Stimulated activated CD8-positive, alpha-beta memory T cell treated with anti-CD3 and anti-CD28 coated beads, Interleukin-4, amount 100 ng/mL, for 24 hours (primary cell): Measurements from ENCODE around the gene WDR1.

Experiments used
- DNase-seq: peaks from one replicate; pipeline ENCODE4 v3.0.0-alpha.2; 2020; ENCODE audit warnings: low read depth

The WDR1 gene, protein sequence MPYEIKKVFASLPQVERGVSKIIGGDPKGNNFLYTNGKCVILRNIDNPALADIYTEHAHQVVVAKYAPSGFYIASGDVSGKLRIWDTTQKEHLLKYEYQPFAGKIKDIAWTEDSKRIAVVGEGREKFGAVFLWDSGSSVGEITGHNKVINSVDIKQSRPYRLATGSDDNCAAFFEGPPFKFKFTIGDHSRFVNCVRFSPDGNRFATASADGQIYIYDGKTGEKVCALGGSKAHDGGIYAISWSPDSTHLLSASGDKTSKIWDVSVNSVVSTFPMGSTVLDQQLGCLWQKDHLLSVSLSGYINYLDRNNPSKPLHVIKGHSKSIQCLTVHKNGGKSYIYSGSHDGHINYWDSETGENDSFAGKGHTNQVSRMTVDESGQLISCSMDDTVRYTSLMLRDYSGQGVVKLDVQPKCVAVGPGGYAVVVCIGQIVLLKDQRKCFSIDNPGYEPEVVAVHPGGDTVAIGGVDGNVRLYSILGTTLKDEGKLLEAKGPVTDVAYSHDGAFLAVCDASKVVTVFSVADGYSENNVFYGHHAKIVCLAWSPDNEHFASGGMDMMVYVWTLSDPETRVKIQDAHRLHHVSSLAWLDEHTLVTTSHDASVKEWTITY

DNA sequence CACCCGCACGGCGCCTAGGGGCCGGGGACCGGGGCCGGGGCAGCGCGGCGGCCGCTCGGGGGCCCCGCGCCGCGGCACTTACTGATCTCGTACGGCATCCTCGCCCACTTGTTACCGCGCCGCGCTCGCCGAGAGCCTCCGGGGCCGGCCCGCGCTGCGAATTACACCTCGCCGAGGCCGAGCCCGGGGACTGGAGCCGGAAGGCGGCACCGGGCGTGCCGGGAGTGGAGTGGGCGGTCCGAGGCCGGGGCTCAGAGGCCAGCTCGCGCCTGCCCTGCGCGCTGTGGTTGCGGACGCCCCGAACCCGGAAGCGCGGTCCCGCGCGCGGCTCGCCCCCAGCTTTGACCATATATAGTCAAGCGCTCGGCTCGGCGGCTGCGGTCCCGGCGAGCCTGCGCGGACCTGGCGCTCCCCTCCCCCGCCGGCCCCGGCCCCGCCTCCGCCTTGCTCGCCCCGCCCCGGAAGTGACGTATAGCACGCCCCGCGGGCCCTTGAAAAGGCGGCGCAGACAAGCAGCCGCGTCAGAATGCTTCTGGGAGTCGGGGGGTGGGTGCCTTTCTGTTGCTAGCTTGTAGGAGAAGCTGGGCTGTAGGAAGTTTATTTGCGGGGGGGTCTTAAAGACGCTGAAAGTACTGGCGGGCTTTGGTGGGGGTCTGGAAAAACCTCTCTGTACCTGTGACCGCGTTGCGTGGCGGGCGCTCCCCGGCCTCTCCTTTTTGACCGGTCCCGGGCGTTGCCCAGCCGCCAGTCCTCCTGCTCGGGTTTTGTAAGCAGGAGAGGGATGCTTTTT lies at the start of gene WDR1:
Gene WDR1, minus strand, starts transcription at position 231 of the 790 bp plus-strand sequence. Its CDS starts 133 bp downstream, at position 98.
- peak; percentile 89 for DNase-seq

DNA sequence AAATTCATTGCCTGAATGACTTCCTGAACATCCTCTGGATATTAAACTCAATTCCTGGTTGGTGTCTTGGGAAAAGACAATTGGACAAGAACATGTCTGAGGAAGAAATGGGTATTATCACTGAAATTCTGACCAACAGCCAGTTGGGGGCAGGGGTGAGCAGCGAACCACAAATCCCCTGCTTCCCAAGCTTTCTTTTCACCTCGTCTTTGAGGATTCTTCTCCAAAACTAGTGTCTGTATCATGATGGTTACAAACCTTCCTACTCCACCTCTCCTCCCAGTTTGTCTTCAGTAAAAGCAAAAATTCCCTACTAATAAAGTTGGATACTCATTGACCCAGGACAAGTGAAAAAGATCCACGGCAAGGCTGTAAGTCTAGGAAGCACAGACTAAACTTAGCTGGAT lies 48.3 kb upstream of the WDR1 start:
- DNase-seq: no peak

DNA sequence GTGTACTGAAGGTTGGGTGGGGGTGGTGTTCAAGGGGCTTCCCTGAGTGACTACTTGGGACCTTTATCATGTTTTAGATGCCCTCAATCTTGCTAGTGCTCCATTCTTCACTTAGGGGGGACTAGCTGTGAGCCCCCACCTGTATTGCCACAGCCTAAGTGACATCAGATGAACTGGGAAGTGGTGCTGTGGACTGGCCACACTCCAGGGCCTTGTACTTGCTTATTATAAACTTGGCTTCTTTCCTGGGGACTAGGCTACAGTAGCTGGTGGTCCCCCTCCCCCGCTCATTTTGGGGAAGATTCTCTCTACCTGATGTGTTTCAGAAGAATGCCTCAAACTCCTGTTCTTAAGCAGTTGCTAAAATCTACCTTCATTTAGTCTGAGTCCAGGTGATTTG lies 46.7 kb upstream of the WDR1 start:
- DNase-seq: no peak

DNA sequence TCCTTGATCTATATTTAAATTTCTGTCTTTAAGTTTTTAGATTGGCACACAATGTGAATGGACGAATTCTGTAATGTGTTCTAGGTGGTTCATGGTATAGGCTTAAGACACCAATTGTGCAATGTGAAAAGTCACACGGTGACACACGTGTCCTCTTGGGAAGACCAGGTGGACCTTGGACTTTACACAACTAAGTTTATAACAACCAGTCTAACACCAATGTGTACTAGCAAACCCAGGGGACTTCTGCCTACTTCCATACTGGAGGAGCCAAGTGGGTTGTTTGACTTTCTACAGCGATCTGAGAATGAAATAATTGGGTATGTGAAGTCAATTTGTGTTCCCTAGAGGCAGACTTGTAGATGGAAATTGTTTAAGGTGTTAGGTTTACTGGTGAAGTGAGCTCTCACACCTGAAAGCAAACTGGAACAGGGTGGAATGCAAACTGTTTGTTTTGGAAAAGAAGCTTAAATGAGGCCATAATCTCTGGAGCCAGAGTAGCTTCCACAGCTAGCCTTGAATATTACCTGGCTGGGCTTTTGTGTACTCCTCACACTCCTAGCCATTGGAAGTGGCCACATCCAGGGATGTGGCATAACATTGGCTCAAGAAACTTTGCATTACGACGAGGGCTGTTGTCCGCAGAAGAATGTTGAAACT lies 45.9 kb upstream of the WDR1 start:
- no peak for DNase-seq

DNA sequence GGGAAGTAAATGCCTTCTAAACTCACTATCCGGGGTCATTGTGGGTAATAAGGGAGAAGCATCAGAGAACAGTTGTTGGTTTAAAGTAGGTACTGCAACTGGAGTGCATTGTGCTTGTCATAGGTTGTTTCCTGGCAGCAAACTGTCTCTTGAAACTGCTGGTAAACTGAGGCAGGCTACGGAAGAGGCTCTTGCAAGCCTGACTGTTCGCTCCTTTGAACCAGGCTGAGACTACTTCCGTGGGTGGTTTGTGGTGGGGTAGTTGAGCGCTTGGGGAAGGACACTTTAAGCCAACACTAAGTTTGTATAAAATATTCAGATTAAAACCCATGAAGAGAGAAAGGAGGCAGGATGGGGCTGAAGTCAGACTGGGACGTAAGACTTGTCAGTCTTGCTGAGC lies 45.2 kb upstream of the WDR1 start:
- DNase-seq: no peak

DNA sequence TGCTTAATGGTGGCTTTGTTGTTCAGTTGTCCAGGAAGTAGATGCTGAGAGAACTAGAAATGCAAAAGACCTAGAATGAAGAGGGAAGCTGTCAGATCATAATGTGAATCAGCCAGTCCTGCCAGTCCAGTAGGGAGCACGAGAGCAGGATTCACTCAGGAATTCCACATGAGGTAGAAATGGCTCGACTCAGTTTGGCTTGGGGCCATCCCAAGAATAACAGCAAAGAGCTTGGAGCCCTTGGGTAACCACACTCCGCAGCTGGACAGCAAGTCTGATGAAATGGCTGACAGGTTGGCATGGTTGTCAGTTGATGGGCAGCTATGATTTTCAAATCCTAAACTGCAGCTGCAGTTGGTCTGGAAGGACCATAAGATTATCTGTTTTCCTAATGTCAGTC lies 44.5 kb upstream of the WDR1 start:
- no peak for DNase-seq

DNA sequence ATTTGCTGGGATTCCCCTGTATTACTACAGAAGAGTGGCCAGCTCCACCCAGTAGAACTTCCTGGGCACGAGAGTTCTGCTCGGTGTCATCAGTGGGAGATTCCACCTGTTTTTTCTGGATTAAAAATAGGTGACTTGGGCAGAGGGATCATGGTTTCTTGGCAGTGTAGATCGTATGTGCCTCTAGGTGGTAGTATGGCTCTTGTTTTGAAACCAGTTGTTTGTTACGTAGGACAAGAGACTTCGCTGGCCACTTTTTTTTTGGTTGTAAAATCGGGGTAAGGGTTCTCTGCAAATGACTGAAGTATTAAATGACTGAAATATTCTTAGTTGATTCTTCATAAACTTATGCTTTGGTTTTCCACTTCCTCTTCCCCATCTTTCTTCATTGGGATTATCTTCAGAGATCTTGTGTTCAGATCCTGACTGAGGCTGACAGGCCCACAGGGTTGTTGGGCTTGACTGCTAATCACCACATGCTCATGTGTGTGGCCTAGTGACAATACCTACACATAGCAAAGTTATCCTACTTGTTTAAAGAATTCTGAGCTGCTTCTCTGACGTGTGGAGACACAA lies 43.8 kb upstream of the WDR1 start:
- DNase-seq: no peak

DNA sequence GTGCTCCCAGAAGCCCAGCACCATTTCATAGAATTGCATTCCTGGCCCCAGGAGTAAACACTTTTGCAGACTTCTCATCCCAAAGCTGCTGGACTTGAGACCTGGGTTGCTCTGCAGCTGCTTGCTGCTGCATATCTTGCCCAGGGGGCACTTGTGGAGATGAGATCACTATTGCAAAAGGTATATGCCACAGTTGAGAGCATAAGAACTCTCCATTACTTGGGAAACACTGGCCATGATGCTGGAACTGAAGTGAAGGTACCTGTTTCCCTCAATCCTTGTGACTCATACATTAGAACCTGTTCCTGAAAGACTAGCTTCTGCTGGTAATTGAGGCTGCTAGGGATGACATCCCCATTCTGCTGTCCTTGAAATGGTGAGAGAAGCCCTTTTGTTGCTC lies 43.1 kb upstream of the WDR1 start:
- no peak for DNase-seq

DNA sequence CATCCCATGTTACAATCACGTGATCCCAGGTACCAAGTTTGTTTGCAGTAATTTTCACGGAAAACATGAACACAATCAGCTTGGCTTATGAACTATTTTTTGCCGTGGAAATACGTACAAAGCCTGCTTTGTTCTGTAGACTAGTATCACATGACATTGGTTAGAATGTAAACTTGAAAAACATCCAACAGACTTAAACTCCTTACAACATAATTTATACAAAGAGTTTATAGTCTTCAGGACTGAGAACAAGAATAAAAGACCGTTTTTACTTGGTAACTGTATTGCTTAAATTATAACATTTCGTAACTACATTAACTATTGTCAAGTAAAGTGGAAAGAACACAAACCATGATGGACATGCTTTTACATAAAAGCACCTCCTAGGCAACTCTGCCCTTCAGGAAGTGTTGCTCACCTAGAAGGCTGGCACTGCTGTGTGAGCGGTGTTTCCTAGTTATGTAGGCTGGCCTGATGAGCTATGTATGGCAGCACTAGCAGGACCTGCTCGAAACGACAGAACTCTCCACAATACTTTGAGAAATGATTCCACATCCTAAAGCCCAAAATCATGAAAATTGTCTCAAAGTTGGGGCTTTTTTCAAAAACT lies 41.8 kb upstream of the WDR1 start:
- DNase-seq: no peak

DNA sequence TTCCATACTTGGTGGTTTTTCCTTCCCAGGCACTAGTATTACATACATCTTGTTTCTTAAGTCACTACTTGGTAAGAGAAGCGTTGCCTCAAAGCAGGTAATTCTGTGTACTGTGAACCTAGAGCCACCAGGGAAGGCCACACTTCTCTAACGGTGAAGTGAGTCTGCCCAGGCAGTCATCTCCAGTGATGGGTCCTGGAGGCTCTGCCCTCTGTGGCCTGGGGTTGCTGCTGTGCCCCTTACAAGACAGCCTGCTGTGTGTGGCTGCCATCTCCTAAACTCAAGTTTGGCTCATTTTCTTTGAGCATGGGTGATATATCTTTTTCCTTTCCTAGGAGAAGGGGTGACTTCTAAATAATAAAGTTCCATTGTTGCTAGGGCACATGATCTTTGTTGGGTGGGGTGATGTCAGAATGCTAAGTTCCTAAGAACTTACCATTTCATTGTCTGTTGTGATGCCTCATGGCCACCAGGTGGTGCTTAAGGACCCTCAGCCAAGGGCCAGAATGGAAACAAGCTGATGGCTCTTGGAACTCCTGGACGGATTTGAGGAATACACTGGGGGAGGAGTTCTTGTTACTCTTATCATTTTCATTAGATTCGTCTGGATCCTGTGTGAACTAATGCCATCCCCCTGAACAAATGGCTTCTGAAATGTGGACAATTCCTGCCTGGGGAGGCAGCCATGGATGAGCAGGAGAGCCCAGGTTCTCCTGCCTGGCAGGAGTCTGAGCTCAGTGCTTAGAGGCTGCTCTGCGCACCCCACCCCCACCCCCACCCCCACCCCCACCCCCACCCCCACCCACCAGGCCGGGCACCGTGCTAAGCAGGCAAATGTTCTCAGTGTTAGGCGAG lies 41.1 kb upstream of the WDR1 start:
- peak; percentile 7 for DNase-seq

DNA sequence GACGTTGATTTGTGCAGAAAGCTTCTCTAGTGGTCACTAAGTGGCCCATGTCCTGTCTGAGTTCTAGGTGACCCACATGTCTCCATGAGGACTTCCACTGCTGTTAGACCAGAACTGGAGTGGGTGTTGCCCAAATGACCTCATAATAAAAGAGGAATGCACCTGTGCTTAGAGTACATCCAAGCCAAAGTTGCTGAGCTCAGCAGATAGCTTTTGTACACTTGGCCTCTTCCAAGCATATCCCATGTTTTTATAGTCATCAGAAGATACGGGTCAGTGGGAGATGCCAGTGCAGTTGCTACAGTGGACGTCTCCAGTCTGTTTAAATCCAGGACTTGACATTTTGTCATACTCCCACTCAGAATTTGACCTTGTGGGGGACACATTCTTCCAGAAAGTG lies 37.6 kb upstream of the WDR1 start:
- DNase-seq: no peak

DNA sequence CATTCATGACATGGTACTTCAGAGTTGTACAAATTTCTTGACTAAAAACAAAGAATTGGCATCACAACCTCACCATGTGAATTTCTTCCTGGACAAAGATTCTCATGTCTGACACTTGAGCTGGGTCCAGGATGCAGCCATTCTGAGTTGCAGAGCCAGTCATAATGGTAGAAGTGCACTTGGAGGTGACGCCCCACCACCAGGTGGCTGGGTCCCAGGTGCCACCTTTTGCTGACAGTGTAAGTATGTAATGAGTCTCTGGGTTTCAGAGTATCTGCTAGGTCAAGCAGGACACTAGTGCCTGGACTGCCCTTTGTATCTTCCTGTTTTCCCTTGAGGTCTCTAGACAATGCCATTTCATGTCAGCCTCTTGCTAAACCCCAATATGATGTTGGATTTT lies 36.6 kb upstream of the WDR1 start:
- DNase-seq: no peak

DNA sequence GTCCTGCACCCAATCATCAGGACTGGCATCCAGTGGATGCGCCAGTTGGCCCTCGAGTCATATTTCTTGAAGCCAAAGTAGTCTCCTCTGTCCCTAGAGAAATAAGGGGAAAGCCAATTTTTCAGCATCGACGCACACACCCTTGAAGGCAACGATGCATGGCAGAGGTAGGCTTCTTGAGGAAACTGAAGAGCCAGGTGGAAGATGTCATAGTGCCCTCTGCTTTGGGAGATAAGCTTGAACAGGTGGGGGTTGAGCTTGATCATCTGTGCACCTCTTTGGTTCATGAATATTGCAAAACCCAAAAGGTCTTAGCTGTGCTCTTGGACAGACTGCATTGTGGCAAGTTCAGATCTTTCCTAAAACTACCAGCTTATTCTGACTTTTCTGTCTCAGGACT lies 34.6 kb upstream of the WDR1 start:
- DNase-seq: no peak

DNA sequence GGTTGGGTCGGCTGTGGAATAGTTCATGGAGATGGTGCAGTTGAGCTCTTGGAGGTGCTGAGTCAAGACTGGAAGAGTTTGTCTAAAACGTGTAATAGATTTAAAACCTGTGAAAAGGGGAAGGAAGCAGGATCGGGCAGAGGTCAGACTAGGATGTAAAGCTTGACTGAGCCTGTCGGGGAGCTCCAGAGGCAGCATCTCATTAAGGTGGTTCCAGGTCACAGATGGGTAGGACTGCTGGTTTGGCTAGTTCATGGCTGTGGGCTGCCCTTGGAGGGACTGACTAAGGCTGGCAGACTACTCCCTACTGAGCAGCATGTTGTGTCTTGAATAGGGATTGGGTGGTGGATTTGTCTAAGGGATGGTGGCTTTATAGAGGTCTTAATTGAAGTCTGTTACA lies 28.4 kb upstream of the WDR1 start:
- no peak for DNase-seq

DNA sequence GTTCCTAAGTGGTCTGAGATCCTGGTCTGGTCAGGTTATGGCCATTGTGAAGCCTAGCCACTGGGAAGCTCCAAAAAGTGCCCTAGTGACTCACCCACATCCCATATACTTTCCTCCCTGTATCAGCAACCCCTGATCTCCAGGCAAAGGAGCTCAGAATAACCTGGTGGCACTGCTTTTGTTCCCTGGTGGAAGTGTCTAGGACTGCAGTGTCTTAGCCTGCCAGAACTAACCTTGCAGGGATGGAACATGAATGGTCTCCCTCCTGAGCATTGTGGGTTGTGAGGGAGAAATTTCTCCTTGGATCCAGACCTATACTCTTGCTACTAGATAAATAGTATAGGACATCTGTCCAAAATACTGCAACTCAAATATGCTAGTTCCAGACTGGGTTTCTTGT lies 27.9 kb upstream of the WDR1 start:
- no peak for DNase-seq

DNA sequence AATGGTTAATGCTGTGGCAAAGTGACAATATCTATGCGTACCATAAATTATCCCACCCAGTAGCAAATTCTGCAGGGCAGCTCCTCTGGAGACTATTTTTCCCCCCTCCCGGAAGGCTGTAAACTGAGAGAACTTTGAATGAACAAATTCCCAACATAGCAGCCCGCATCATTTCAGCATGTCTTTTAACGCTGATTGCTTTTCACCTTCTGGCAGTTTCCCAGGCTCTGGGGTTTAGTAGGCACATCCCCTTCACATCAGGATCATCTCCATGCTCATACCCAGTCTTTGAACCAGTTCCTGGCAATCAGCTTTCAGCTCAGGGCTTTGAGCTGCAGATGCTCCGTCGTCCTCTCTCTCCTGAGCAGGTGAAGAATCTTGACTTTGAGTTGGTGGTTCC lies 26.6 kb upstream of the WDR1 start:
- DNase-seq: no peak

DNA sequence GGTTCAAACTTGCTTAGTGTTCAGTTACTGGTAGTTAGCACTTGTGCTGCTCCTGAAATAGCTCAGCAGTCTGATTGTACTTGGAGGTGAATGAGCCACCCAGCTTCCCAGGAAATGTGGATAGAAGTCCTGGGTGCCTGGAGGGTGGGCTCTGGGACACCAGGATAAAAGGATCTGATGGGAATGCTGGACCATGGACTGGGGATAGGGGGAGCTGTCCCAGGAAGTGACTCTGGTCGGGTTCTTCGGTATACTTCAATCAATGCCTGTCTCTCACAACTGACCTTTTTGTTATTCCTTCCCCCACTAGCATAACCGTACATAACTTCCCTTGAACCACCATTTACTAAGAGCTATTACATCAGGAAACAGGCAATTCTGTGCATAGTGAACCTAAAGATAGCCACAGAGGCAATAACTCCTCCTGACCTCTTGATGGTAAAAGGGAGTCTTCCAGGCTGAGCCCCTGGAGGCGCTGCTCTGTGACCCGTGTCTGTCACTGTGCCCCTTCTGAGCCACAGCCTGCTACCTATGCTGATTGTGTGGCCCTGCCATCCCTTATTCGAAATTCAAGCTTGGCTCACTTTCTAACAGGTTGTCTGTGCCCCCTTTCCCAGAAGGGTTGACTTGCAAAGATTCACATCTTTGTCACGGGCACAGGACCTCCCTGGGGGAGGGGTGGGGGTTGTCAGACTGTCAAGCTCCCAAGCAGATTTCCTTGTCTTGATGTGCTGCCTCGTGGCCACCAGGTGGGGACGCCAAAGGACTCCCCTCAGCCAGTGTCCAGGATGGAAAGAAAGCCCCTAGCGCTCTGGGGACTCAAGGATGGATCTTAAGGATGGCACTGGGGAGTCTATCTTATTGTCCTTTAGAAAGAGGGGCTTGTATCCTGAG lies 24.5 kb upstream of the WDR1 start:
- DNase-seq: no peak

DNA sequence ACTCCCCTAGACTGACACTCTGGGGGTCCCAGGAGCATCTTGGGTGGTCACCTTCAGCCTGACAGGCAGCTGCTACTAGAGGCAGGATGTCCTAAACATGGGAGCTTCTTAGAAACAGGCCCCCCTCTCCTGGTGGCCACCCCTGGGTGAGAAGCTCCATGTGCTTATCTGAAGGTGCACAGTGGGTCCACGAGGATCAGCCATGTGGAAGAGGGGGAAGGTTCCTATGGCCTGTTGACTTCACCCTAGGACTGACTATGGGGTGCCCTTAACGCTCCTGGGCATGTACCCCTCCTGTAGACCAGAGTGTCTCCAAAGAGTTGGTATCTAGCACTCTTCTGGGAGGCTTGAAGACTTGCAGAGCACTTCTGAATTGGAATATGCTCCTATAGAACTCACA lies 22.9 kb upstream of the WDR1 start:
- no peak for DNase-seq

DNA sequence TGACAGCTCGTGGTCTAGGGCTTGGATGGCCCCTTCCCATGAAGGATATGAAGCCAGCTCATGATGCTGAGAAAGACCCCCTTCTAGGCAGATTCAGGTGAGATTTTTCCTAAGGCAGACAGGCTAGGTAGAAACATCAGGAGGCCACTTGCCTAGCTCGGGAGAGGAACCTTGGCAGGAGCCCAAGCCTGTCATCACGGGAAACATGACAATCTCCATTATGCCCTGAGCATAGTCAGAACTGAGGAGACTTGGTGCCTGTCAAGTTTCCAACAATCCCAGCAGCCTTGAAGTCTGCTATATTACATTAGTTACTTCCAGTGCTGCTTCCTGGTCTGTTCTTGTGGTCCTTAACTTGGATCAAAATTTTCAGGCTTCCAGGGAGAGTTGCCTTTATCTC lies 18.7 kb upstream of the WDR1 start:
- no peak for DNase-seq

DNA sequence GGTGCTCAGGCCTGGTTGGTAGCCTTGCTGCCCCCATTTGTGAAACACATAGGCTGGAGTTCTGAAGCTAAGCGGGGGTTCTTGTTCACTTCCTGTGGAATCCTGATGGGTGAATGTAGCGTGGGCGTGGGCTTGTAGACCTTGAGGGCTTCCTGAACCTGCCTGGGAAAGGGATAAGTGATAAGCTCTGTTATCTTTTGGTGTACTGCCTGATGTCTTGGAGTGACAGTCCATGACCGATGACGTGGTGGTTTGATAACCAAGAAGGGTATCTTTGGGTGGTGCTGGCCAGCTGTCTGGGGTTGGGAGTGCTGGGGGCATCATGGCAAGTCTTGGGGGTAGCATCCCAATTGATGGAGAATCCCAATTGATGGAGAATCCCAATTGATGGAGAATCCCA lies 17.5 kb upstream of the WDR1 start:
- DNase-seq: no peak
